Measurements from ENCODE around the gene NCBP3.

DNA sequence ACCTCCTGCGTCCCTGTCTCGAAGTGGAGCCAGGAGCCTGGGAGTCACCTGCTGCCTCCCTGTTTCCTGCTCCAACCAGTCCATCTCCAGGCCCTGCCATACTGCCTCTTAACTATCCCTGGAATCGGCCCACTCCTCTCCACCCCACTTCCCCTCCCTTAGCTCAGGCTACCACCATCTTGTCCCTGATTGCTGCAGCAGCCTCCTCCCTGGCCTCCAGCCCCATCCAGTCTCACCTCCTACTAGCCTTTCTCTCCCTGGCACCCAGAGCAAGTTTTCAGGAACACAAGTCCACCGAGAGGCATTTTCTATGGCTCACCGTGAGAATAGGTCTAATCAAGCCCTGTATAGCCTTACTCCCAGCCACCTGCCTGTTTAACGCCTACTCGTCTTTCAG is 47.7 kb upstream of the NCBP3 start:
- TF ChIP-seq CTCF (conservative IDR thresholded peaks at IDR 0.05; ENCODE audit: low read length) = no peak
- no peak for TF ChIP-seq EZH2phosphoT487 (IDR thresholded peaks at IDR 0.05; ENCODE audit: borderline replicate concordance, low read depth, low read length)
